ENCODE data around the gene AURKAIP1.

GRCh38 chr1:1371364-1371745 lies 3.7 kb downstream of the AURKAIP1 start:
- TF ChIP-seq ELF4 (IDR thresholded peaks at IDR 0.05) = no peak
- TF ChIP-seq SP1 (IDR thresholded peaks at IDR 0.05) = no peak
- TF ChIP-seq, protein P1, sequence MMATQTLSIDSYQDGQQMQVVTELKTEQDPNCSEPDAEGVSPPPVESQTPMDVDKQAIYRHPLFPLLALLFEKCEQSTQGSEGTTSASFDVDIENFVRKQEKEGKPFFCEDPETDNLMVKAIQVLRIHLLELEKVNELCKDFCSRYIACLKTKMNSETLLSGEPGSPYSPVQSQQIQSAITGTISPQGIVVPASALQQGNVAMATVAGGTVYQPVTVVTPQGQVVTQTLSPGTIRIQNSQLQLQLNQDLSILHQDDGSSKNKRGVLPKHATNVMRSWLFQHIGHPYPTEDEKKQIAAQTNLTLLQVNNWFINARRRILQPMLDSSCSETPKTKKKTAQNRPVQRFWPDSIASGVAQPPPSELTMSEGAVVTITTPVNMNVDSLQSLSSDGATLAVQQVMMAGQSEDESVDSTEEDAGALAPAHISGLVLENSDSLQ (IDR thresholded peaks at IDR 0.05) = no peak
- no peak for TF ChIP-seq ZNF384 (IDR thresholded peaks at IDR 0.05)

Measured in HEK293T (cell line).